ENCODE data around the gene AOPEP. TPM values are rescaled to one million over a fixed set of nuclear protein-coding genes. Genes with fewer than 3 reads are reported as not detected.
"Not testable (repeated sequence)": the region's sequence is repeated elsewhere in the genome, so short reads cannot be mapped to it uniquely, and the experiment has no call there.

AOPEP gene
- total RNA-seq, 1 experiment from 2014 or later = 79.5 TPM

- peaks cover 40% of the 10 kb centered on the region for H3K4me1 ChIP-seq
- no peak overlapping the region for H3K4me3 ChIP-seq
- H3K27ac ChIP-seq = no peak overlapping the region
- H3K36me3 ChIP-seq = no peaks in the 10 kb centered on the region
- H3K9me3 ChIP-seq (replicated peaks) = peaks cover 4% of the 10 kb centered on the region; the same call in 1 of the 2 replicates
- DNase-seq = no peak
- no peaks in the 10 kb centered on the region for H3K27me3 ChIP-seq
Measured at GRCh38 chr9:94948567-94949235, 222.2 kb downstream of the AOPEP start.

GRCh38 chr9:94949370-94949769 lies 222.9 kb downstream of the AOPEP start:
- H3K27me3 ChIP-seq = no peaks in the 10 kb centered on the region
- no peak overlapping the region for H3K27ac ChIP-seq
- no peak for DNase-seq
- no peaks in the 10 kb centered on the region for H3K9me3 ChIP-seq (replicated peaks)
- H3K36me3 ChIP-seq = no peaks in the 10 kb centered on the region
- no peak overlapping the region for H3K4me3 ChIP-seq
- H3K4me1 ChIP-seq = peaks cover 40% of the 10 kb centered on the region

DNA sequence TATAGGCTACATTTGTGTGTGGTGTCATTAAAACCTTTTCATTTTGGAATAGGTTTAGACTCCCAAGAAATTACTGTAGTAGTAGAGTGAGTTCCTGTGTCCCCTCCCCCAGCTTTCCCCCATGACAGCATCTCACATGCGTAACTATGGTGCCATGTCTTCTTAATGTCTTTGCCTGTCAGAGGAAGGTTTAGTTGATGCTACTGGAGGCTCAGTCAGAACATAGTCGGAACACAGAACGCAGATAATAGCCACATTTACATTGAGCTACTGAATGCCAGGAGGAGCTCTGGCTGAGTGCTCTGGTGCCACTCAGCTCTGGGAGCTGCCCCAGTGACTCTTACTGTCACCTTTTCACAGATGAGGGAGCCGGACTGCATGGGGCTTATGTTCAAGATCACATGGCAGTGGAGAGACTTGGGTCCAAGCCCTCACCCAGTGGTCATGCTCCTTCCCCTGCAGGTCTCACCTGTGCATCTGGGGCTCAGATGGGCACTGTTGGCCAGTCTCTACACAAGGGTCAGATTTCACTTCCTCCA lies 223.6 kb downstream of the AOPEP start:
- no peaks in the 10 kb centered on the region for H3K9me3 ChIP-seq (replicated peaks)
- H3K36me3 ChIP-seq = no peaks in the 10 kb centered on the region
- no peak overlapping the region for H3K27ac ChIP-seq
- peaks cover 40% of the 10 kb centered on the region for H3K4me1 ChIP-seq
- no peak for DNase-seq
- no peak overlapping the region for H3K4me3 ChIP-seq
- no peaks in the 10 kb centered on the region for H3K27me3 ChIP-seq

DNA sequence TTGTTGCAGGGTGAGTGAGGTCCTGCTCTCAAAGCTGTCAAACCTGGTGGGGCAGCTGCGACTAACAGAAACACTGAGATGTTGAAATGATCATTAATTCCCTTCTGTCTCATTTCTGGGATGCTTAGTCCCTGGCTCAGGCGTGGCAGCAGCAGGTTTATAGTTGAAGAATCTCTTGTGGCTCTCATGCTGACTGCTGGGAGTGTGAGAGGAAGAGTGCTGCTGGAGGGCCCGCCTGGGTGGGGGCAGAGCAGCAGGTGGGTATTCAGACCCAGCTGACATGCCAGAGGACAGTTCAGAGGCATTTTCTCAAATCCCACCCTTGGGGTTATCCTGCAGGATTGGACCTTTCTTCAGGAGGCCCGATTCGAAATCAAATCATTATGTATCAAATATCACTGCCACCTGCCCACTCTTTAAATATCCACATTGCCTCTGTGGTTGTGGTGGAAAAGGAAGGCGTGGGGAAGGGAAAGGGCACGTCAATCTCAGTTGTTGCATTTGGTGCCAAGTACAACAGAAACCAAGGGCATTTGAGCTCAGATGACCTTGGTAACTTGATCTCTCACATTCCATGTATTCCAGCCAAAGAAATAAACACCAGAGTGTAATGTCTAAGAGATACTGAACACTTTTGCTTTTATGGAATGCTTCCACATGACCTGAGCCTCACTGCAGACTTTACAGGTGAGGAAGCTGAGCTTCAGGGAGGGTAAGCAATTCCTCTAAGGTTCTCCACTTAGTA lies 224.3 kb downstream of the AOPEP start:
- Histone ChIP-seq H3K27me3 (no peaks in the 10 kb centered on the region), H3K4me3 (no peak overlapping the region), H3K36me3 (no peaks in the 10 kb centered on the region), H3K27ac (peak overlapping the region; percentile 18), H3K9me3 (replicated peaks) (no peaks in the 10 kb centered on the region), H3K4me1 (peaks cover 35% of the 10 kb centered on the region)
- peak in 1 of 2 experiments; percentile 51 for DNase-seq

DNA sequence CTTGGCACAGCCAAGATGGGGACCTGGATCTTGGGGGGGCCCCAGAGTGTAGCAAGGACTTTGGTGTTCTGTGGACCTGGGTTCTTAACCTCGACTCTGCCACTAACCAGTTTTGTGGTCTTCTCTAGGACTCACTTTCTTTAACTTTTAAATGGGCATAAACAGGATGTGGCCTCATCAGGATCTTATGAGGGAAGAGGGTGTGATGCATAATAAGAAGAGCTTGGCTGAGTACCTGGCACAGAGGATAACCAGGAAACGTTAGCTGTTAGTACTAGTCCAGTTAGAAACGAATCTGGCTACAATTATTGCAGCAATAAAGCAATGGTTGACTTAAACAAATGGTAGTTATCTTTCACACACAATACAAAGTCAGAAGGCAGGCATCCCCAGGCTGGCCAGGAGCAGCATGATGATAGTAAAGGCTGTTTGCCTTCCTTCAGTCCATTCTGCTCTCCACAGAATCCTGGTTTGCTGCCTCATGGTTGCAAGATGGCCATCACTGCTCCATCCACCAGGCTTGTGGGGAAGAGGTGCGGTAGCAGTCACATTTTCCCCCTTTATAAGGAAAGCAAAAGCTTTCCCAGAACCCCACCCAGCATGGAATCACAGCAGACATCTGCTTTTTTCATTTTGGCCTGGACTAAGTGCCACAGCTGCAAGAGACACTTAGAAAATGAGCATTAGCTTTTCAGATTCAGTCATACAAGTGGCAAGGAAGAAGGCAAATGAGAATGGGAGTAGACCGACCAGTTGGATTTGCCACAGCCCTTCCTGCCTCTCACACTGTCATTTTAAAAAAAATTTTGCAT lies 225.0 kb downstream of the AOPEP start:
- H3K9me3 ChIP-seq (replicated peaks) = no peaks in the 10 kb centered on the region
- H3K27me3 ChIP-seq = no peaks in the 10 kb centered on the region
- peaks cover 29% of the 10 kb centered on the region for H3K4me1 ChIP-seq
- no peak for DNase-seq
- no peak overlapping the region; the same call in 1 of the 2 replicates for H3K27ac ChIP-seq
- no peaks in the 10 kb centered on the region for H3K36me3 ChIP-seq
- no peak overlapping the region for H3K4me3 ChIP-seq

DNA sequence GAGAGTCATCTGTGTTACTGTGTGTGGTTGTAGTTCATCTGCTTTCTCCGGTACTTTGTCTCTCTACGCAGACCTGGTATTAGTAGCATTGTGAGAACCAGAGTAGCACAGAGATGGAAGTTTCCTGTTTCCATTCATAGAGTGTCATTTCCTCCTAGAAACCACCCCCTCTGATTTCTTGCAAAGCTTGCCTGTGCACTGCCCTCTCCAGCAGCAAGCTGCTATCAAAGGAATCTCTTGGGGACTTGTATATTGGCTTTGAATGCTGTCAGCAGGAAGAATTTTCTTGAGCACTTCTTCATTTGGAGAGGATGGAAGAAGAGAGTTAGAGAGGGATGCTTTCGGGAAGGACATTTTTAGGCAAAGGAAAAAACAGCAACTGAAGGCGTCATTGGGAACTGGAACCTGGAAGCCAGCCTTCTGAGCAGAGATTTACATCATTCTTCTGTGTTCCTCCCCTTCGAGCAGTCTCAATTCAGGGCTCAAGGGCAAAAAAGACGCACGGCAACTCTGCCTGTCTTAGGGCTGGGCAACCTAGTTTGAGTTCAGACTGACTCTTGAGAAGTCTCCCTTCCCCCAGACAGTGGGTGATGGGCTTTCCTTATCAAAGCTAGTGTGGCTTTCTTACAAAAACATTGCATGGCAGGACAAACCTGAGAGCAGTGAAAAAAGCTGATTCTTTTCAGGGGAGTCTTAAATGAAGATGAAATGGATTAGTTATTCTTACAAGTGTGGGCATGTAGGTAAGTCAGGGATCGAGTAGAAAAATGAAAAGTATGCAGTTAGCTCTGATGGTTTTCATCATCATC lies 226.3 kb downstream of the AOPEP start:
- H3K27ac ChIP-seq = no peak overlapping the region
- H3K9me3 ChIP-seq (replicated peaks) = no peaks in the 10 kb centered on the region
- no peaks in the 10 kb centered on the region for H3K27me3 ChIP-seq
- H3K4me1 ChIP-seq = peaks cover 29% of the 10 kb centered on the region
- DNase-seq = no peak
- H3K36me3 ChIP-seq = no peaks in the 10 kb centered on the region
- no peak overlapping the region for H3K4me3 ChIP-seq

DNA sequence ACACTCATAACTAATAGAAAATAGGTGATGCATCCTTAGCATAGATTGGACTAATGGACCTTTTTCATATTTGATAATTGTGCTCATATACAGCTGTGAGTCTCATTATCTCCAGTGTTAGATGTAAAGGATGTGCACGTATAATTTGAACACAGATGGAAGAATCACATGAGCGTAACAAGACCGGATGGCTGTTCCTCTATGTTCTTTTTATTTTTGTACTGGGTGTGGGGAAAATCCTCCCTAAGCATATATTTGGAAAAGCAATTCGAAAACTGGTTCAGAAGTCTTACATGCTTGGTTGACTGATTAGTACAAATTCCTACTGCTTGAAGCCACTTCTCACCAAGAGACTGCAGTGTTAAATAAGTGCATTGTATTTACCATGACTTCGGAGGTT lies 230.2 kb downstream of the AOPEP start:
- Histone ChIP-seq H3K36me3 (peaks cover 6% of the 10 kb centered on the region; the same call in 1 of the 2 replicates), H3K27ac (no peak overlapping the region), H3K4me3 (no peak overlapping the region), H3K4me1 (peaks cover 11% of the 10 kb centered on the region), H3K27me3 (no peaks in the 10 kb centered on the region), H3K9me3 (replicated peaks) (no peaks in the 10 kb centered on the region)
- DNase-seq = no peak

GRCh38 chr9:94960964-94961363 lies 234.5 kb downstream of the AOPEP start:
- peaks cover 6% of the 10 kb centered on the region; the same call in 1 of the 2 replicates for H3K36me3 ChIP-seq
- H3K27me3 ChIP-seq = no peaks in the 10 kb centered on the region
- H3K4me1 ChIP-seq = no peaks in the 10 kb centered on the region

GRCh38 chr9:94961870-94962269 lies 235.4 kb downstream of the AOPEP start:
- H3K27ac ChIP-seq = no peak overlapping the region
- DNase-seq = no peak
- no peaks in the 10 kb centered on the region for H3K27me3 ChIP-seq
- H3K36me3 ChIP-seq = peaks cover 6% of the 10 kb centered on the region; the same call in 1 of the 2 replicates
- no peak overlapping the region for H3K4me3 ChIP-seq
- no peaks in the 10 kb centered on the region; the same call in 1 of the 2 replicates for H3K9me3 ChIP-seq (replicated peaks)
- no peaks in the 10 kb centered on the region for H3K4me1 ChIP-seq

More at GRCh38 chr9:94960964-94961363, 234.5 kb downstream of the AOPEP start:
- Histone ChIP-seq H3K4me3 (no peak overlapping the region), H3K27ac (no peak overlapping the region), H3K9me3 (replicated peaks) (no peaks in the 10 kb centered on the region; the same call in 1 of the 2 replicates)
- no peak for DNase-seq

- not testable (repeated sequence) for H3K4me1 ChIP-seq; H3K27ac ChIP-seq; H3K9me3 ChIP-seq (replicated peaks); H3K36me3 ChIP-seq; H3K27me3 ChIP-seq; DNase-seq; H3K4me3 ChIP-seq
Measured at GRCh38 chr9:94965631-94966030, 239.1 kb downstream of the AOPEP start.

- DNase-seq; H3K9me3 ChIP-seq (replicated peaks); H3K36me3 ChIP-seq; H3K4me3 ChIP-seq; H3K27ac ChIP-seq; H3K4me1 ChIP-seq; H3K27me3 ChIP-seq: not testable (repeated sequence)
Measured at GRCh38 chr9:94966046-94966445, 239.5 kb downstream of the AOPEP start.

DNA sequence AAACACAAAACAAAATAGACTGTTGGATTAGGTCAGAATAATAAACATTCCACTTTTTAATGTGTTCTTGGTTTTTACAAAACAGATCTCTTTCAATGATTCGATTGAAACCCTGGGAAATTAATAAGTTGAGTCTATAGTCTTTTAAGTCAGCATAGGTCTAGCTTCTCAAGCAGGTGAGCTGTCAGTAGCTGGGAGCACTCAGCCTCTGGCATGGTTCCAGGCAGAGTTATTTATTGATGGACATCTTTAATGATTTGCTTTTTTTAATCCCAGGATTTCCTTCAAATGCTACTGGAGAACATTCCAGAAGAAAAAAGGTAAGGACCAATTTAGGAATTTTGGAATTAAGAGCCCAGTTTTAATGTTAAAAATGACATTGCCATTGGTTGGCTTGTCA lies 241.0 kb downstream of the AOPEP start:
- DNase-seq = no peak
- Histone ChIP-seq H3K9me3 (replicated peaks) (no peaks in the 10 kb centered on the region; the same call in 1 of the 2 replicates), H3K27me3 (no peaks in the 10 kb centered on the region), H3K4me1 (peaks cover 18% of the 10 kb centered on the region), H3K36me3 (no peaks in the 10 kb centered on the region), H3K27ac (no peak overlapping the region), H3K4me3 (no peak overlapping the region)

DNA sequence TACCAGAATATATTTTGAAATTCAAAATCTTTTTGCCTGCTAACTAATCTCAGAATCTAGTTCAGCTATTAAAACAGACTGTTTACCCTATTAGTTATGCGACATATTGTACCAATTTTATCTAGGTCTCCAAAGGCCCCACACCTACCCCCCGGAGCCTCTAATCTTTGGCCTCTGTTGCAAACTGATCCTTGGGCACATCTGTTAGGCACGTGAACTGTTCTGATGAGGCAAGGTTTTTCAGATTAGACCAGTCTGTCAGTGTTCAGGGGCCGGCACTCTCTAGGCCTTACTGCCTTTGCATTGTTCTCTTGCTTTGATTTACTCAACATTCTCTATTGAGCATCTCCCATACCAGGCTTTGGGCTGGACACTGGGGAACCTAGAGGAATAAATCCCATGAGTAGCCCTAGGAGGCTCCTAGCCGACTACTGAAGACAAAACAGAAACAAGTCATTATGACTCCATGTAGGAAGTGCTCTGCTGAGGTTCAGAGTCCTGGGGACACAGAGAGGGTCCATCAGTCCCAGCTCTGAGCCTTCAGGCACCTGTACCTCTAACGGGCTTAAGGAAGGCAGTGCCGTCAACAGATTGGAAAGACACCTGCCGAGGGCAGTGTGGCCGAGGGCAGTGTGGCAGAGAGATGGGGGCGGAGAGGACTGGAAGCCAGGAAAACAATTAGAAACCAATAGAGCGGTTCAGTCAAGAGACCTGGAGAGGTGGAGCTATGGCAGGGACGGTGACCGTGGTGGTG lies 245.1 kb downstream of the AOPEP start:
- no peaks in the 10 kb centered on the region for H3K27me3 ChIP-seq
- no peak overlapping the region for H3K27ac ChIP-seq
- peaks cover 54% of the 10 kb centered on the region for H3K4me1 ChIP-seq
- no peaks in the 10 kb centered on the region for H3K9me3 ChIP-seq (replicated peaks)
- H3K4me3 ChIP-seq = no peak overlapping the region
- peak in 1 of 2 experiments; percentile 54 for DNase-seq
- no peaks in the 10 kb centered on the region for H3K36me3 ChIP-seq

Data from SJCRH30 (cell line).